Lower leg skin (tissue), 4 donors: Measurements from ENCODE around the gene CDCA4. TPM values are rescaled to one million over a fixed set of nuclear protein-coding genes. Genes with fewer than 3 reads are reported as not detected.

ENCODE experiments used
- DNase-seq, 2 donors: peaks; one replicate each; pipeline ENCODE4 v3.0.0-alpha.2; 2019; ENCODE audit warnings: low spot score in 2 of 2
- H3K4me3 ChIP-seq: fragments of 200-600 bp; sonication (generic); 2 replicates; pipeline ENCODE4 v1.5.1; 2017; ENCODE audit warnings: mild to moderate bottlenecking, low read depth; ENCODE audit not compliant: poor library complexity, severe bottlenecking
- CTCF ChIP-seq, 3 donors: fragments of 450-650 bp; IDR thresholded peaks; one replicate each; pipeline ENCODE4 v1.5.1; 2016; ENCODE audit warnings: antibody characterized with exemption in 3 of 3, mild to moderate bottlenecking in 3 of 3, moderate library complexity in 2 of 3
- POLR2A ChIP-seq, 2 donors: fragments of 450-650 bp; IDR thresholded peaks; one replicate each; pipeline ENCODE4 v1.6.1; 2016 to 2017; ENCODE audit warnings: antibody characterized with exemption in 2 of 2, mild to moderate bottlenecking in 1 of 2, moderate library complexity in 1 of 2
- WGBS, 2 donors: methylation state at CpG; one replicate each; pipeline ENCODE4 v1.1.5; 2018; 5-methylcytosine and 5-hydroxymethylcytosine counted together
- intact Hi-C: fragments of 100-400 bp; cut with DNase I; formaldehyde crosslinking; loops from one replicate; pipeline ENCODE4 v1.15.0; 2023; ENCODE audit warnings: low total_unique reads
- total RNA-seq, 4 donors: library from RNA; depleted of rRNA; stranded (reverse); fragments of >200 nt; gene quantifications; one replicate each; pipeline ENCODE4 v1.1.0, GENCODE V29; 2016

Gene CDCA4
- total RNA-seq, 4 donors from 2014 or later, result 39.3 to 45.7 (median 41.5) TPM

- no peak for DNase-seq
- TF ChIP-seq CTCF (IDR thresholded peaks at IDR 0.05) (no peak), POLR2A (IDR thresholded peaks at IDR 0.05) (no peak)
- H3K4me3 ChIP-seq, result no peak overlapping the region
- 84% methylated on average over 10 of the region's 10 CpGs for WGBS, 2 donors
- intact Hi-C loops, result no loop called here
Measured at GRCh38 chr14:105063056-105063455, 42.2 kb upstream of the CDCA4 start.

GRCh38 chr14:105062048-105062433 lies 41.2 kb upstream of the CDCA4 start:
- no peak overlapping the region for H3K4me3 ChIP-seq
- no peak for TF ChIP-seq CTCF (IDR thresholded peaks at IDR 0.05)
- TF ChIP-seq POLR2A (IDR thresholded peaks at IDR 0.05), result no peak
- DNase-seq, result peak in 1 of 2 donors; percentile 84
- WGBS, 2 donors, result 81 to 85% methylated on average over 7 of the region's 7 CpGs
- intact Hi-C loops, result no loop called here

- no peak overlapping the region for H3K4me3 ChIP-seq
- TF ChIP-seq CTCF (IDR thresholded peaks at IDR 0.05) (no peak), POLR2A (IDR thresholded peaks at IDR 0.05) (no peak)
- intact Hi-C loops, result no loop called here
- peak in 1 of 2 donors; percentile 89 for DNase-seq
- 41 to 56% methylated on average over 5 to 13 of the region's 13 CpGs for WGBS, 2 donors
Measured at GRCh38 chr14:105061428-105062047, 40.7 kb upstream of the CDCA4 start.

GRCh38 chr14:105060751-105061427 lies 40.0 kb upstream of the CDCA4 start:
- WGBS, 2 donors, result 71 to 83% methylated on average over 26 to 27 of the region's 30 CpGs
- DNase-seq, result peak in 1 of 2 donors; percentile 88
- intact Hi-C loops, result no loop called here
- H3K4me3 ChIP-seq, result no peak overlapping the region
- TF ChIP-seq CTCF (IDR thresholded peaks at IDR 0.05) (no peak), POLR2A (IDR thresholded peaks at IDR 0.05) (no peak)

- intact Hi-C loops, result no loop called here
- 70 to 81% methylated on average over 10 to 15 of the region's 16 CpGs for WGBS, 2 donors
- no peak overlapping the region for H3K4me3 ChIP-seq
- TF ChIP-seq POLR2A (IDR thresholded peaks at IDR 0.05) (no peak), CTCF (IDR thresholded peaks at IDR 0.05) (no peak)
- DNase-seq, result peak in 1 of 2 donors; percentile 83
Measured at GRCh38 chr14:105059925-105060565, 39.2 kb upstream of the CDCA4 start.
